Right lobe of liver (tissue), 4 donors: Measurements from ENCODE around the gene ARMC7.

Source experiments
- CTCF ChIP-seq, 4 donors: fragments of 200-600 bp in 3 of 4; fragments of 450-650 bp in 1 of 4; IDR thresholded peaks; one replicate each; pipeline versions ENCODE4 v1.5.1 to v1.8.0; 2016 to 2022; ENCODE audit warnings: antibody characterized with exemption in 4 of 4, mild to moderate bottlenecking in 2 of 4
- POLR2A ChIP-seq: fragments of 450-650 bp; IDR thresholded peaks from one replicate; pipeline ENCODE4 v1.6.1; 2017; ENCODE audit warnings: antibody characterized with exemption, mild to moderate bottlenecking
- donor health status: DM: no; HTN: no; CAD: no.
- donor health status: DM: no; HTN: no; CAD: no.
- donor health status: DM: no; HTN: yes; CAD: no.

DNA sequence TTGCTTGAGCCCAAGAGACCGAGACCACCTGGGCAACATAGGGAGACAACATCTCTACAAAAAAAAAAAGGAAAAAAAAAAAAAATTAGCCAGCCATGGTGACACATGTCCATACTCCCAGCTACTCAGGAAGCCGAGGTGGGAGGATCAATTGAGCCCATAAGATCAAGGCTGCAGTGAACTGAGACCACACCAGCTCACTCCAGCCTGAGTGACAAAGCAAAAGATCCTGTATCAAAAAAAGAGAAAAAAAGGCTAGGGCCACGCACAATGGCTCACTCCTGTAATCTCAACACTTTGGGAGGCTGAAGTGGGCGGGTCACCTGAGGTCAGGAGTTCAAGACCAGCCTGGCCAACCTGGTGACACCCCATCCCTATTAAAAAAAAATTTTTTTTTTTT, 59.2 kb downstream of the ARMC7 start:
- TF ChIP-seq CTCF (IDR thresholded peaks at IDR 0.05) (no peak), POLR2A (no peak)
